Left cardiac atrium (tissue), 4 donors: Measurements from ENCODE around the gene KAT7. TPM values are rescaled to one million over a fixed set of nuclear protein-coding genes. Genes with fewer than 3 reads are reported as not detected.

Source experiments
- ATAC-seq, 2 donors: fragments of 200-7000 bp; cut with Tn5 transposase; one replicate each; pipeline ENCODE4 v1.9.1; 2020; ENCODE audit warnings: mild to moderate bottlenecking in 2 of 2, moderate library complexity in 2 of 2
- DNase-seq: peaks from one replicate; pipeline ENCODE4 v3.0.0-alpha.2; 2020
- intact Hi-C, 2 donors: fragments of 100-400 bp; cut with DNase I; formaldehyde crosslinking; loops; one replicate each; pipeline versions ENCODE4 v1.14.1 to v1.15.1; 2022 to 2023
- total RNA-seq, 2 donors: library from RNA; stranded (reverse); fragmentation: NEBNext Ultra II Directional; extraction: Animal tissue kit (Norgen Biotek cat#: 25700); gene quantifications; one replicate each; pipeline ENCODE4 v1.2.1, GENCODE V29; 2021
- donor health status: DM: no; HTN: yes; CAD: no.
- donor health status: DM: no; HTN: yes; CAD: no; lungs with severe emphysema.
- donor health status: DM: yes; HTN: yes; CAD: no.
- donor health status: Dilated cardiomyopathy.

KAT7 gene
- total RNA-seq, 2 donors from 2014 or later: 47.5 to 49.0 TPM

DNA sequence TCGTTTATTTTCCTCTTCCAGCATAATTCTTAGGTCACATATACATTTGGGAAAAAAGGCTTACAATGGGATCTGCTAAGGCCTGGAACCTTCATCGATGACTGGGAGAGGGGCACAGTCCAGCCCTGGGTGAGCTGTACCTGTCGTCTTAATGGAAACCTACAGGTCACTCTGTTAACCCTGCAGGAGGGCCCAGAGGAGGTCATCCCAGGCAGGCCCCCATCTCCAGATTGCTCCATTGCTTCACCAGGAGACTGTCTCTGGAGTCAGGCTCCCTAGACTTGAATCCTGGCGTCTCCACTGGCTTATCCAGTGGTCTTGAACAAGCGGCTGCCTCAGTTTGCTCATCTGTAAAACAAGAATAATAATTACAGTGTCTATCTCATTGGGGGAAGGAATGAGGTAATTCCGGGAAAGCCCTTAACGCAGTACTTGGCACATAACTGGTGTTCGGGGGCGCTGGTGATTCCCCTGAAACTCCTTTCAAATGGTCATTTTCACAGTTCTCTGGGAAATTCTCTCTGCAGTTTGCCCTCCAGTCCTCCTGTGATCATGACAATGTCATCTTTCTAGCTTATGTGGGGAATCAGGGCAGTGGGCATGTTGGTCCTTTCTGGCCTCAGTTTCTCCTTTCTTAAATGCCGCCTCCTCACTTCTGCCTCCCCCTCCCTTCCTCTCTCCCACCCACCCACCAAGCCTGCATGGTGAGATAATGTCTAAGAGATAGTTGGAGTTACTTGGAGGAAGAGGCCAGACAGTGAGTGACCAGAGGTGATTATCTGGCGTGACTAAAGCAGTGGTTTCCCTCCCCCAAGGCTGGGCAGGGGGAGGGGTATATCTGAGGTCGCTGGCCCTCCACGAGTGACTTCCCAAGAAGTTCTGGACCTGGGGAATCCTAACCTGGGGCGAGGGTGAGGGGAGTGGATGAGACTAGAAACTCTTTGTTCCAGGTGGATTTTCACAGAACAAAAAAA is 90.7 kb downstream of the KAT7 start:
- no peak for DNase-seq
- intact Hi-C loops: no loop called here
- ATAC-seq: no peak

DNA sequence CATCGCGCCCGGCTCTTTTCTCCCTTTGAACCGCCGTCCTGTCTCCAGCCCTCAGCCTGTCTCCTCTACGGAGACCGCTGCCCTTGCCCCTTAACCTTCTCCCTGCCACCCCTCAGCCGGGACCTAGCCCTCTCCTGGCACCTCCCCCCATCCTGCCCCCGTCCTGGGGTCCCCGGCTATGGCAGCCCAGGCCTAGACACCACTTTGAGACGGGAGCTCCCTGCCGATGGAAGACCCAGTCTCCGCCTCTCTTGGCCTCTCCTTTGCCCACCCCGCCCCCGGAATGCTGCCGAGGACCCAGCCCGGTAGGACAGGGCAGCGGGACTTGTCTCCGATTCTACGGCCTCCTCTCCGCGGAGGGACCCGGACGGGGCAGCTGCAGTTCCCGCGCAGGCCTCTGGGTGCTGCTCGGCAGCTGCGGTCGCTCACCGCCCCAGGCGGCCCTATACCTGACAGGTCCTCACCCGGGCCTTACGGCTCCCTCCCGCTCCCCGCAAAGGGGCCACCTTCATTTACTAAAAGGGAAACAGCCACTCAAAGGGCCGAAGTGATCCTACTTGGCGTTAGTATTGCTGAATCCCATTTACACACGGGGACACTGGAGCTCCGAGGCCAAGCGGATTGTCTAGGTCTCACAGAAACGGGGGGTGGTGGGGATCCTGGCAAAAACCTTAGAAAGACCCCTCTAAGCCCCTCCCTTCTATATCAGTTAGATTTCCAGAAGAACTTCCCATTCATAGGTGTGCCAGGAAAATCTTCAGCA is 92.0 kb downstream of the KAT7 start:
- ATAC-seq: peak; percentile 96
- DNase-seq: peak; percentile 76
- intact Hi-C loops: loop anchor here (1.0 to 5.0 kb wide), 2 partner anchors 117 kb away; partner anchors contain the start of gene DLX3 (in 1 of the 2)

DNA sequence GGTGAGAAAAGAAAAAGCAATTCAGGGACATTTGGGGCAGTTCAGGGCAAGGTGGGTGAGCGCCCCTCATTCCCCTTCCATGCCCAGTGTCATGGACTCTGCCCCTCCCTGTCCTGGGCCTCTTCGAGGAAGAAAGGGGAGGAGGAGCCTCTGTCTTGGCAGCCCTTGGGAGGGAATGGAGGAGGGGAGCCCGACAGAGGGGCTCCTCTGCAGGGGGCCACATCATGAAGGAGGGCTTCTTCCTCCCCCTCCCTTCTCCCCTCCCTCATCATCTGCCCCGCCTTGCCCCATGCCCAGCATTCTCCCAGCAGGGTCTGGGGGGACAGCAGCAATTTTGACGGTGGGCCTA is 92.5 kb downstream of the KAT7 start:
- DNase-seq (no peak), ATAC-seq (no peak)

DNA sequence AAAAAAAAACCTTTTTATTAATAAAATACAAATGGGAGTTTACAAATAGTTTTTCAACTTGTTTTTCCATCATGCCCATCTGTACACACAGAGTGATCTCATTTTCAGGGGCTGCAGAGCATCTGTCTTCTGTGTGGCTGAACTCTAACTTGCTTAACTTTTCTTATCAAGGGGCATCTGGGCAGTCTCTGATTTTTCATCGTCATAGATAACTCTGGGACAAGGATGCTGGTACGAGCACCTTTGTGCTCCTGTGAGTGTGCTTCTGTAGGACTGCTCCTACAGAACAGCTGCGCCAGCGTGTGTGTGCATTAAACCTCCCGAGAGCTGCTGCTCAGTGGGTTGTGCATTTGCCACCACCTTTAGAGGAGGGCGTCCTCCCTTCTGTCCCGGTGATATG is 94.0 kb downstream of the KAT7 start:
- ATAC-seq (no peak), DNase-seq (no peak)
- intact Hi-C loops: loop anchor here in 1 of 2 donors (5.0 kb wide), 1 partner anchor 115 kb away; the partner anchor contains the start of gene DLX3

More for the DNA sequence above, 92.5 kb downstream of the KAT7 start:
- intact Hi-C loops: loop anchor here in 1 of 2 donors (5.0 kb wide), 1 partner anchor 116 kb away; the partner anchor contains the start of gene DLX3

Other genes with a start within 250 kb of the KAT7 start
- 1 to 10 TPM; 3.6 to 6.5 TPM for gene NXPH3, start 212.8 kb upstream of the KAT7 start, total RNA-seq
- gene SPOP, start 110.6 kb upstream of the KAT7 start, total RNA-seq: 10 to 100 TPM; 60.5 to 69.5 TPM
- gene SLC35B1, start 80.7 kb upstream of the KAT7 start, total RNA-seq: 10 to 100 TPM; 48.8 to 78.8 TPM
- gene FAM117A, start 24.6 kb upstream of the KAT7 start, total RNA-seq: 10 to 100 TPM in 1 of 2 donors, 1 to 10 TPM in 1; 5.3 to 13.9 TPM
- not detected for gene TAC4, start 59.4 kb downstream of the KAT7 start, total RNA-seq
- under 1 TPM; 0.13 to 0.27 TPM for gene DLX4, start 180.5 kb downstream of the KAT7 start, total RNA-seq
- gene DLX3, start 206.5 kb downstream of the KAT7 start, total RNA-seq: under 1 TPM in 1 of 2 donors, not detected in 1; 0.16 TPM